HepG2 (cell line): ENCODE results near the gene CHST12. TPM values are rescaled to one million over a fixed set of nuclear protein-coding genes. Genes with fewer than 3 reads are reported as not detected.

Source experiments
- BCLAF1 ChIP-seq: fragments of 450-650 bp; IDR thresholded peaks from 2 replicates; pipeline ENCODE4 v1.6.1; 2017; ENCODE audit warnings: mild to moderate bottlenecking
- CBX2 ChIP-seq, 2 experiments: fragments of 200-600 bp in 1 of 2; sonication (generic); formaldehyde crosslinking in 1 of 2; IDR thresholded peaks; 2 replicates each; pipeline versions ENCODE4 v1.7.0 to v1.8.1; 2018 to 2022; ENCODE audit warnings: low read depth in 2 of 2, low read length in 1 of 2, mild to moderate bottlenecking in 1 of 2, missing genetic modification reagents in 1 of 2
- ELF1 ChIP-seq: sonication (generic); formaldehyde crosslinking; IDR thresholded peaks from 2 replicates; pipeline ENCODE4 v1.4.0; 2020; ENCODE audit warnings: missing genetic modification reagents
- HNRNPH1 ChIP-seq: fragments of 200-400 bp; formaldehyde crosslinking; optimal IDR thresholded peaks from 2 replicates; pipeline ENCODE3; 2017; ENCODE audit warnings: mild to moderate bottlenecking, low read depth, low read length
- HOXA5 ChIP-seq: sonication (generic); formaldehyde crosslinking; IDR thresholded peaks from 2 replicates; pipeline ENCODE4 v1.4.0; 2020; ENCODE audit warnings: missing genetic modification reagents
- MAF1 ChIP-seq: sonication (generic); formaldehyde crosslinking; IDR thresholded peaks from 2 replicates; pipeline ENCODE4 v1.5.0; 2020; ENCODE audit warnings: missing genetic modification reagents, borderline replicate concordance
- MLX ChIP-seq: IDR thresholded peaks from 2 replicates; pipeline ENCODE4 v1.6.1; 2016
- NR2C2 ChIP-seq: sonication (generic); formaldehyde crosslinking; IDR thresholded peaks from 2 replicates; pipeline ENCODE4 v1.4.0; 2020; ENCODE audit warnings: missing genetic modification reagents, mild to moderate bottlenecking, moderate library complexity, borderline replicate concordance
- PHF21A ChIP-seq: sonication (generic); formaldehyde crosslinking; IDR thresholded peaks from 2 replicates; pipeline ENCODE4 v1.5.0; 2020; ENCODE audit warnings: mild to moderate bottlenecking, missing genetic modification reagents
- PITX1 ChIP-seq: sonication (generic); formaldehyde crosslinking; IDR thresholded peaks from 2 replicates; pipeline ENCODE4 v1.5.1; 2020; ENCODE audit warnings: mild to moderate bottlenecking, missing genetic modification reagents
- SETDB1 ChIP-seq: sonication (generic); formaldehyde crosslinking; IDR thresholded peaks from 2 replicates; pipeline ENCODE4 v1.5.1; 2020; ENCODE audit warnings: missing genetic modification reagents, mild to moderate bottlenecking, borderline replicate concordance
- STAG1 ChIP-seq: sonication (generic); formaldehyde crosslinking; IDR thresholded peaks from 2 replicates; pipeline ENCODE4 v1.4.0; 2020; ENCODE audit warnings: missing genetic modification reagents
- ZC3H4 ChIP-seq: sonication (generic); formaldehyde crosslinking; IDR thresholded peaks from 2 replicates; pipeline ENCODE4 v1.4.0; 2020; ENCODE audit warnings: missing genetic modification reagents, borderline replicate concordance
- ZNF205 ChIP-seq: IDR thresholded peaks from 2 replicates; pipeline ENCODE4 v1.6.1; 2018; ENCODE audit warnings: missing biosample characterization, missing genetic modification reagents
- ZNF256 ChIP-seq: sonication (generic); formaldehyde crosslinking; conservative IDR thresholded peaks from 2 replicates; pipeline ENCODE4 v1.4.0; 2020; ENCODE audit warnings: missing genetic modification reagents
- ZNF432 ChIP-seq: sonication (generic); formaldehyde crosslinking; IDR thresholded peaks from 2 replicates; pipeline ENCODE4 v1.5.0; 2020; ENCODE audit warnings: missing genetic modification reagents, mild to moderate bottlenecking, borderline replicate concordance
- ZNF619 ChIP-seq: sonication (generic); formaldehyde crosslinking; IDR thresholded peaks from 2 replicates; pipeline ENCODE4 v1.4.0; 2020; ENCODE audit warnings: mild to moderate bottlenecking, missing genetic modification reagents
- ZNF761 ChIP-seq: sonication (generic); formaldehyde crosslinking; conservative IDR thresholded peaks from 2 replicates; pipeline ENCODE4 v1.4.0; 2020; ENCODE audit warnings: mild to moderate bottlenecking, missing genetic modification reagents
- ZNF775 ChIP-seq: sonication (generic); formaldehyde crosslinking; IDR thresholded peaks from 2 replicates; pipeline ENCODE4 v1.4.0; 2020; ENCODE audit warnings: missing genetic modification reagents, mild to moderate bottlenecking, moderate library complexity, borderline replicate concordance
- polyA plus RNA-seq, 8 experiments: library from polyadenylated mRNA; depleted of rRNA in 3 of 8; stranded (reverse) in 7 of 8; unstranded in 1 of 8; fragments of >200 nt; fragmentation: Illumina TruSeq in 4 of 8; extraction: Trizol in 4 of 8; gene quantifications; 2 replicates each; pipeline versions ENCODE4 v1.2.1 to v1.2.3, GENCODE V29; 2011 to 2016; ENCODE audit warnings: low read depth in 4 of 8, missing spikeins in 1 of 8, mixed read lengths in 1 of 8; ENCODE audit not compliant: insufficient read depth in 1 of 8
- total RNA-seq, 5 experiments: library from RNA; depleted of rRNA; stranded (reverse); fragments of >200 nt; fragmentation: Illumina TruSeq; extraction: Trizol; gene quantifications; 2 replicates each; pipeline ENCODE4 v1.2.3, GENCODE V29; 2016; ENCODE audit warnings: low read depth in 1 of 5
- TF ChIP-seq, protein P1 (sequence below), 2 experiments: sonication (generic) in 1 of 2; formaldehyde crosslinking in 1 of 2; IDR thresholded peaks; 2 replicates each; pipeline versions ENCODE4 v1.5.1 to v1.6.1; 2011 to 2020; ENCODE audit warnings: borderline replicate concordance in 1 of 2, low read depth in 1 of 2, low read length in 1 of 2, mild to moderate bottlenecking in 1 of 2, missing genetic modification reagents in 1 of 2, moderate library complexity in 1 of 2
- TF ChIP-seq, protein P2 (sequence below): sonication (generic); formaldehyde crosslinking; conservative IDR thresholded peaks from 2 replicates; pipeline ENCODE4 v1.4.0; 2020; ENCODE audit warnings: missing genetic modification reagents

The CHST12 gene
- total and polyA plus RNA-seq, 2 of the 13 experiments (the other 11 are each of a cell fraction or from before 2014, with no cell fraction given), result 6.4 to 15.8 TPM

DNA sequence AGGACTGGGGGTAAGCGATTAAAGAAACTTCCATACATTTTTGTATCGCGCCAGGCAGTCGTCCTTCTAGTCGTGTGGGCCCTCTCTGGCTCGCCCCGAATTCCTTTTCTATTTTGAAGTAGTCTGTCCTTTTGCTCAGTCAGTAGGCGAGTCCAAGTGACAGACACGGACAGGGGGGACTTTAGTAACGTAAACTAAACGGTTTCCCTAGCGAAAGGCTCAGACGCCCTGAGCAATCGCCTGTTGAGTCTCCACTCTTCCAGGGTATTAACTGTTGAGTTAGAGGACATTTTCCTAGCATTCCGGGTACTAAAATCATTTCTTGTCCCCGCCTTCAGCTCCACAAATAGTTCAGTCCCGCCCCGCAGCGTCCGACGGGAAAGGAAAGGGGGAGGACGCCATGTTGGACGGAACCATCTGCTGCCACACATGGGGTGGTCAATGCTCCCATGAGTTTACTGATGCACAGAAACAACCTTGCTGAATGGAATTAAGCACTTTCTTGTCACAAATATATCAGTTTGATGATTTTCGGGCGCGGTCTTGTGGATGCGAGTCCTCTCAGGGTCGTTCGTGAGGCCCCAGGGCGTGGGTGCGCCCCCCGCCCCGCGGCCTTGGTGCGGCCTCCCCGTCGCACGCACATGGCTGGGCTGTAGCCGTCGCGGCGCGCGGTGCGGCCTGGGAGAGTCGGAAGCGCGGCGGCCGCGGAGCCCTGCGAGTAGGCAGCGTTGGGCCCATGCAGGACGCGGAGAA lies 49.0 kb upstream of the CHST12 start, which contains the start of gene EIF3B (continued):
- TF ChIP-seq BCLAF1, result no peak
- no peak for TF ChIP-seq ZNF205 (CRISPR knock-in tag)
- no peak for TF ChIP-seq ZNF761
- TF ChIP-seq PITX1 (CRISPR knock-in tag), result 0 out of 2 replicates have a peak, but pooled peaks have one; percentile 23
- no peak for TF ChIP-seq ZC3H4
- peak; percentile 63; the same call in 1 of the 2 replicates for TF ChIP-seq PHF21A (CRISPR knock-in tag)
- no peak for TF ChIP-seq HOXA5 (CRISPR knock-in tag)
- TF ChIP-seq ZNF256 (CRISPR knock-in tag), result no peak
- no peak for TF ChIP-seq ZNF619 (CRISPR knock-in tag)
- TF ChIP-seq HNRNPH1, result no peak
- TF ChIP-seq CBX2 (IDR thresholded peaks at IDR 0.05; ENCODE audit: low read depth, low read length), result no peak
- no peak for TF ChIP-seq CBX2 (CRISPR knock-in tag; IDR thresholded peaks at IDR 0.05; ENCODE audit: low read depth)
- TF ChIP-seq NR2C2 (CRISPR knock-in tag), result peak; percentile 22; the same call in 1 of the 2 replicates
- TF ChIP-seq, protein P1, sequence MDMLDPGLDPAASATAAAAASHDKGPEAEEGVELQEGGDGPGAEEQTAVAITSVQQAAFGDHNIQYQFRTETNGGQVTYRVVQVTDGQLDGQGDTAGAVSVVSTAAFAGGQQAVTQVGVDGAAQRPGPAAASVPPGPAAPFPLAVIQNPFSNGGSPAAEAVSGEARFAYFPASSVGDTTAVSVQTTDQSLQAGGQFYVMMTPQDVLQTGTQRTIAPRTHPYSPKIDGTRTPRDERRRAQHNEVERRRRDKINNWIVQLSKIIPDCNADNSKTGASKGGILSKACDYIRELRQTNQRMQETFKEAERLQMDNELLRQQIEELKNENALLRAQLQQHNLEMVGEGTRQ (IDR thresholded peaks at IDR 0.05; ENCODE audit: low read depth, low read length), result no peak
- TF ChIP-seq, protein P1 (CRISPR knock-in tag; IDR thresholded peaks at IDR 0.05; ENCODE audit: borderline replicate concordance), result peak; percentile 91; the same call in 1 of the 2 replicates
- TF ChIP-seq ELF1 (CRISPR knock-in tag), result no peak
- TF ChIP-seq MAF1 (CRISPR knock-in tag), result no peak
- TF ChIP-seq MLX (CRISPR knock-in tag), result no peak
- TF ChIP-seq ZNF432 (CRISPR knock-in tag), result no peak
- TF ChIP-seq, protein P2, sequence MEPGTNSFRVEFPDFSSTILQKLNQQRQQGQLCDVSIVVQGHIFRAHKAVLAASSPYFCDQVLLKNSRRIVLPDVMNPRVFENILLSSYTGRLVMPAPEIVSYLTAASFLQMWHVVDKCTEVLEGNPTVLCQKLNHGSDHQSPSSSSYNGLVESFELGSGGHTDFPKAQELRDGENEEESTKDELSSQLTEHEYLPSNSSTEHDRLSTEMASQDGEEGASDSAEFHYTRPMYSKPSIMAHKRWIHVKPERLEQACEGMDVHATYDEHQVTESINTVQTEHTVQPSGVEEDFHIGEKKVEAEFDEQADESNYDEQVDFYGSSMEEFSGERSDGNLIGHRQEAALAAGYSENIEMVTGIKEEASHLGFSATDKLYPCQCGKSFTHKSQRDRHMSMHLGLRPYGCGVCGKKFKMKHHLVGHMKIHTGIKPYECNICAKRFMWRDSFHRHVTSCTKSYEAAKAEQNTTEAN (CRISPR knock-in tag), result no peak
- TF ChIP-seq SETDB1, result no peak
- no peak; the same call in 1 of the 2 replicates for TF ChIP-seq ZNF775
- TF ChIP-seq STAG1, result no peak
